HG02884 (cell line): Measurements from ENCODE around the gene FBLN2.

Experiments used
- ATAC-seq: cut with Tn5 transposase; IDR thresholded peaks from one replicate; pipeline ENCODE4 v1.9.1; 2021; ENCODE audit warnings: mild to moderate bottlenecking, moderate library complexity; ENCODE audit not compliant: unreplicated experiment

FBLN2 gene

GRCh38 chr3:13577181-13578121 is 28.5 kb downstream of the FBLN2 start:
- no peak for ATAC-seq

DNA sequence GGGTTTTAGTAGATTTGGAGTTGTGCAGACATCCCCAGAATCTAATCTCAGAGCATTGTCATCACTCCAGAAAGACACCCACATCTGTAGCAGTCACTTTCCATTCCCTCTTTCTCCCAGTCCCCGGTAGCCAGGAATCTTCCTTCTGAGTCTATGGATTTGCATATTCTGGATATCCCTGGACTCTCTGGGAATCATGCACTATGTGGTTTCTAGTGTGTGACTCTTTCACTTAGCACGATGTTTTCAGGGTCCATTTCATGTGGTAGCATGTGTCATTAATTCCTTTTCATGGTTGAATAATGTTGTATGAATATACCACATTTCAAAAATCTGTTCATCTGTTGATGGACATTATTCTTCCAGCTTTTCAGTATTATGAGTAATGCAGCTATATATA is 29.3 kb downstream of the FBLN2 start:
- no peak for ATAC-seq

GRCh38 chr3:13579063-13579462 is 30.1 kb downstream of the FBLN2 start:
- no peak for ATAC-seq

GRCh38 chr3:13580256-13581023 is 31.5 kb downstream of the FBLN2 start:
- ATAC-seq, result no peak

DNA sequence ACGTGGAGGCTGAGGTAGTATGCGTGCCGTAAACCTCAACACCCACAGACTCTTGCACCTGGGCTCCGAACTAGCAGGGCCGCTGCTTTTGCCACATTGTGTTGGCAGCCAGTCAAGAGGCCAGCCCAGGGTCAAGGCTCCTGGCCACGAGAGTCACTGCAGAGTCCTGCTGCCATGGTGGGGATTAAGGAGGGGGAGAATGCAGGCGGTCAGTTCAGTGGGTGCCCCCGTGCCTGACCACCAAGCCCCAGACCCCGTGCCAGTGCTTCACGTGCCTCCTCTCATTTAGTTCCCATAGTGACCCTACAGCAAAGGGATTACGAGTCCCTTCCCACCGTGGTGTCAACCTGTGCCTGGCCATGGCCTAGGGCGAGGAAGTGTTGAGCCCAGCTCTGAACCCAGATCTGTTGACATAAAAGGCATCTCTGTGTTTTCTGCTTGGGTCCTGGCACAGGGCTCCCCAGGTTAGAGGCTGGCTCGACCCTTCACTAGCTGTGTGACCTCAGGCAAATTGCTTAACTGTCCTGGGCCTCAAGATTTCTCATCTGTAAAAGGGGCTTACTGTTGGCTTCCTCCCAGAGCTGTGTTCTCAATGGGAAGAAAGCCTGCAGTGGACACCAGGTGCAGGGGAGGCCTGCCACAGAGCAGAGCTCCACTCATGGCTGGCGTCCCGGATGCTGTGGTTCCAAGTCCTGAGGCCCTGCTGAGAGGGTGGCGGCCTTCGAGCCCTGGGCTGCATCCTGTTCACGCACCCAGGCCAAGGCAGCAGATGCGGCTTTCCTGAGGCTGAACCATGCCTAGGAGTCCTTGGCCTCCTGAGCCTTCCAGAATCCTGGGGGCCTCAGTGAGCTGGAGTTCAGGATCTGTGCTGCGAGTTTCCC is 32.8 kb downstream of the FBLN2 start:
- no peak for ATAC-seq

DNA sequence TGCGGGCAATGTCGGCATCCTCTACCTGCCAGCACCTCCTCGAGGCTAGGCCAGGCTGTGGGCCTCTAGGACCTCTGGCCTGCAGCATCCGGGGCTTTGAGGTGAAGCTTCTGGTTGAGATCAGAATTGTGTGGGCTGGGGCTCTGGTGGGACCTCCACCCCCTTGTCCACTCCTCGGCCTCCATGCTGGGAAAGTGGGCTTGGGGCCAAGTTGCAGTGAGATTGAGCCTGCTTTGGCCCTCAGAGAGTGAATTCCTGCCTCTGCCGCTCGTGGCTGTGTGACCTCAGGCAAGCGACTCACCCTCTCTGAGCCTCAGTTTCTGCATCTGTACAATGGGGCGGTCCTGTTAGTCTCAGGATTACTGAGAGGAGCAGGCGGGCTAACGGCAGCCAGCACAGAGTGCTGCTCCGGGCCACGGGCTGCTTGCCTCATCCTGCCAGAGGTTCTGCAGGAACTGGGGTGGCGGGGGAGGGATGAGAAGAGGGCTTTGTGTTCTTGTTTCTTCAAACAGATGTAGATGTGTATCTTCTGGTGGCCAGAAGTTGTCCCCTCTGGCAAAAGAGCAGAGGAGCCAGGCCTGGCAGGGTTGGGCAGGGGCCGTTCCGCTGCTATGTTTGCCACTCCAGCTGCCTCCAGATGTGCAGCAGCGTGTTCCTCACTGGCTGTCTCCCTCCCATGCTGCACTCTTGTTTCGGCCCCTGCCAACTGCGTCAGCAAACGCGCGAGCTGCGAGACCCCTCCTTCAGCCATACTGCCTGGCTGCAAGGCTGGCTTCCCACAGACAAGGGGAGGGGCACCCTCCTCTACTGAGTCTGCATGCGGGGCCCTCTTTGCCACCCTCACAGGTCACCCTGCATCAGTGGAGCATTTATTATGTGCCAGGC is 33.7 kb downstream of the FBLN2 start:
- no peak for ATAC-seq

GRCh38 chr3:13583251-13584180 is 34.6 kb downstream of the FBLN2 start:
- ATAC-seq, result no peak

GRCh38 chr3:13584427-13584891 is 35.5 kb downstream of the FBLN2 start:
- ATAC-seq, result no peak

GRCh38 chr3:13584901-13585300 is 36.0 kb downstream of the FBLN2 start:
- no peak for ATAC-seq

DNA sequence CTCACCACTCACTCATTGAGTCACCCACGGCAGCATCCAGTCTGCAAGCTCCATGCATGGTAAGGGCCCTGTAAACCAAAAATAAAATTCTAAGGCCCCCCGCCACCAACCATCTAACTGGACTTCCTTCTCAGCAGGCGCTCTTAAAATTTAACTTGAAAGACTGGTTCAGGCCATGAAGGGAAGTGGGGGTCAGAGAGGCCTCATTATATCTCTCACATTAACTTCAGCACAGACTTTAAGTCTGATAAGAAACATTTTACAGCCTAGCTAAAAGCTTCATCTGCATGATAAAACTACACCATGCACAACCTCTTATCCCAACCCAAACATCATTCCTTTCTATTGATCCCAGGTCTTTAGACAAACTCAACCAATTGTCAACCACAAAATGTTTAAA is 38.5 kb downstream of the FBLN2 start:
- ATAC-seq, result no peak

GRCh38 chr3:13588221-13588701 is 39.3 kb downstream of the FBLN2 start:
- no peak for ATAC-seq

GRCh38 chr3:13588993-13589392 is 40.1 kb downstream of the FBLN2 start:
- ATAC-seq, result no peak

DNA sequence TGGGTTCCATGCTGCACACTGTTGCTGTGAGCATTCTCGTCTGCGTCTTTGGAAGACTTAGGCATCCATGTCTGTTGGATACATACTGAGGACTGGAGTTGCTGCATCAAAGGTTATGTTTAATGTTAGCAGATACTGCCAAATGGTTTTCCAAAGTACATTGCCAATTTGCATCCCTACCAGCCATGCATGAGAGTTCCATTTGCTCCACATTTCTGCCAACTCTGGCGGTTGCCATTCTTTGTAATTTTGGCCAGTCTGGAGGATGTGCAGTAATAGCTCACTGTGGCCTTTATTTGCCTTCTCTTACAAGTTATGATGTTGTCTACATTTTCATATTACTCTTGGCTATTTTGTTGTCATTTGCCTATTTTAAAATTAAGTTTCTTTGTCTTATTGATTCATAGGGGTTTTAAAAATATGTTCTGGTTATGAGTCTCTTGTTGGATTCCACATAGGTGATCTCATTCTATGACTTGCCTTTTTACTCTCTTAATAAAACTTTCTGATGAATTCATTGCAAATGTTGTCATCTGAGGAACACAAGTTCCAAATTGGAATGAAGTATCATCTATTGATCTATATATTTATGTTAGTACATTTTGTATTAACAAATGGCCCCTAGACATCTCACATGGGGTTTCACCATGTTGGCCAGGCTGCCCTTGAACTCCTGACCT is 42.1 kb downstream of the FBLN2 start:
- no peak for ATAC-seq

- ATAC-seq, result no peak
Measured at GRCh38 chr3:13593615-13594014, 44.7 kb downstream of the FBLN2 start.

GRCh38 chr3:13594146-13594545 is 45.2 kb downstream of the FBLN2 start:
- ATAC-seq, result no peak

DNA sequence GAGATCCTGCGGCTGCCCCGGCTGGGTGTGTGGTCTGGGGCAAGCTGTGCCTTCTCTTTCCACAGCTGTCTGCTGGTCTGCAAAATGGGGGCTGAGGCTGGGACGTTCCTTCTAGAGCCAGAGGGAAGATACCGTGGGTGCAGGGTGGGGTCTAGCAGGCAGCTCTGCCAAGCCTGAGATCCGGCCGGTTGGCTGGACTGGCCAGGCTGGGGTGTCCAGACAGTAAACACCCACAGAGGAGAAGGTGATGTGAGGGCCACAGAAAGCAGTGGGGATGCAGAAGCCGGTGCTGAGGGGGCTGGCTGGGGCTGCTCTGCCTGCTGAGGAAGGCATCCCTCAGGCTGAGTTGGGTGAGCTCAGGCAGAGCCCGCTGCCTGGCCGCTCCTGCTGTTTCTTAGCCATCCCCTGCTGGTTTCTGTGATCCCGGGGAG is 46.1 kb downstream of the FBLN2 start:
- no peak for ATAC-seq

- no peak for ATAC-seq
Measured at GRCh38 chr3:13595485-13595884, 46.6 kb downstream of the FBLN2 start.
